IMR-90 (cell line): Measurements from ENCODE around the gene CYSRT1.

Experiments used
- POLR2A ChIP-seq: IDR thresholded peaks from 2 replicates; pipeline ENCODE4 v1.6.1; 2012; ENCODE audit warnings: mild to moderate bottlenecking, low read depth, low read length
- RAD21 ChIP-seq: IDR thresholded peaks from 2 replicates; pipeline ENCODE4 v1.6.1; 2012; ENCODE audit warnings: low read length, improper control_type of control experiment
- TF ChIP-seq, protein P1 (sequence below): conservative IDR thresholded peaks from 2 replicates; pipeline ENCODE4 v1.5.1; 2012; ENCODE audit warnings: mild to moderate bottlenecking, low read depth, low read length, improper control_type of control experiment

DNA sequence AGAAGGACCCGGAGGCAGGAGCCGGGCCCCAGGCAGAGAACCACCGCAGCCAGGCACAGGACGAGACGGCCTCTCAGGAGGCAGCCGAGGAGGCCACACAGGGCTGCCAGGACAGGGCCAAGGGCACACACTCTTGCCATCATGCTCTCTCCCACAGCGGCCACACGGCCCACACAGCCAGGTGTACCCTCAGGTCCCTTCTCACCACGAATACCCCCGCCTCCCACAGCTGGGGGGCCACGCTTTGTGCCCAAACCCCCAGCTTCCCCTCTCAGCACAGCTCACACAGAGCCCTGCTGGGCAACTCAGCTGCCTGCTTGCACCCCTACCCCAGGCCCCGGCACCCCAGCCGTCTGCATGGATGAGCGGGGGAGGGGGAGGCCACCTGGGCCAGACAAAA, 31.2 kb upstream of the CYSRT1 start:
- TF ChIP-seq POLR2A (no peak), RAD21 (no peak)
- TF ChIP-seq, protein P1, sequence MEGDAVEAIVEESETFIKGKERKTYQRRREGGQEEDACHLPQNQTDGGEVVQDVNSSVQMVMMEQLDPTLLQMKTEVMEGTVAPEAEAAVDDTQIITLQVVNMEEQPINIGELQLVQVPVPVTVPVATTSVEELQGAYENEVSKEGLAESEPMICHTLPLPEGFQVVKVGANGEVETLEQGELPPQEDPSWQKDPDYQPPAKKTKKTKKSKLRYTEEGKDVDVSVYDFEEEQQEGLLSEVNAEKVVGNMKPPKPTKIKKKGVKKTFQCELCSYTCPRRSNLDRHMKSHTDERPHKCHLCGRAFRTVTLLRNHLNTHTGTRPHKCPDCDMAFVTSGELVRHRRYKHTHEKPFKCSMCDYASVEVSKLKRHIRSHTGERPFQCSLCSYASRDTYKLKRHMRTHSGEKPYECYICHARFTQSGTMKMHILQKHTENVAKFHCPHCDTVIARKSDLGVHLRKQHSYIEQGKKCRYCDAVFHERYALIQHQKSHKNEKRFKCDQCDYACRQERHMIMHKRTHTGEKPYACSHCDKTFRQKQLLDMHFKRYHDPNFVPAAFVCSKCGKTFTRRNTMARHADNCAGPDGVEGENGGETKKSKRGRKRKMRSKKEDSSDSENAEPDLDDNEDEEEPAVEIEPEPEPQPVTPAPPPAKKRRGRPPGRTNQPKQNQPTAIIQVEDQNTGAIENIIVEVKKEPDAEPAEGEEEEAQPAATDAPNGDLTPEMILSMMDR: no peak
